HG02798 (cell line): ENCODE measurements around the gene RNF126.
"Not testable (repeated sequence)": the region's sequence is repeated elsewhere in the genome, so short reads cannot be mapped to it uniquely, and the experiment has no call there.

ENCODE experiments used
- ATAC-seq: cut with Tn5 transposase; IDR thresholded peaks from one replicate; pipeline ENCODE4 v1.9.1; 2021; ENCODE audit warnings: mild to moderate bottlenecking; ENCODE audit not compliant: unreplicated experiment, poor library complexity

Gene RNF126

DNA sequence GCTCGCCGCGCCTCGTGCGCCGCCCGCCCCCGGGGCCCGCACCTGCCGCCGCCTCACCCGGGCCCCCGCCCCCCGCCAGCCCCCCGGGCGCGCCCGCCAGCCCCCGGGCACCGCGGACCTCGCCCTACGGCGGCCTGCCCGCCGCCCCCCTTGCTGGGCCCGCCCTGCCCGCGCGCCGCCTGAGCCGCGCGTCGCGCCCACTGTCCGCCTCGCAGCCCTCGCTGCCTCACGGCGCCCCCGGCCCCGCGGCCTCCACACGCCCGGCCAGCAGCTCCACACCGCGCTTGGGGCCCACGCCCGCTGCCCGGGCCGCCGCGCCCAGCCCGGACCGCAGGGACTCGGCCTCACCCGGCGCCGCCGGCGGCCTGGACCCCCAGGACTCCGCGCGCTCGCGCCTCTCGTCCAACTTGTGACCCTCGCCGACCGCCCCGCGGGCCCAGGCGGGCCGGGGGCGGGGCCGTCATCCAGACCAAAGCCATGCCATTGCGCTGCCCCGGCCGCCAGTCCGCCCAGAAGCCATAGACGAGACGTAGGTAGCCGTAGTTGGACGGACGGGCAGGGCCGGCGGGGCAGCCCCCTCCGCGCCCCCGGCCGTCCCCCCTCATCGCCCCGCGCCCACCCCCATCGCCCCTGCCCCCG lies 46.8 kb downstream of the RNF126 start:
- ATAC-seq, result no peak

- no peak for ATAC-seq
Measured at GRCh38 chr19:615619-616018, 47.4 kb downstream of the RNF126 start.

GRCh38 chr19:613732-614567 lies 49.1 kb downstream of the RNF126 start:
- no peak for ATAC-seq

DNA sequence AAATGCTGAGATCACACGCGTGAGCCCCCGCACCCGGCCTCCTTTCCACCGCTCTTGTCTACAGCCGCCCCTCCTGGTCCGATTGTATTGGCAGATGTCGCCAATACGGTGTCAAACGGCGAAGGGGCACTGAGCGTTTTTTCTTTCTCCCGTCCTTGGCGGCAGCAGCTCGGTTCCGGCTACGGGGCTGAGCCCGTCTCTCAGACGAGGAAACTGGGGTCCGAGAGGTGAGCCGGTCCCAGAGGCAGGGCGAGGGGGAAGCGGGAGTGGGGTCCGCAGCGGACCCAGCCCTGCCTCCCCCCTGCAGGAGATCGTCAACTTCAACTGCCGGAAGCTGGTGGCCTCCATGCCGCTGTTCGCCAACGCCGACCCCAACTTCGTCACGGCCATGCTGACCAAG lies 50.1 kb downstream of the RNF126 start:
- ATAC-seq, result no peak

DNA sequence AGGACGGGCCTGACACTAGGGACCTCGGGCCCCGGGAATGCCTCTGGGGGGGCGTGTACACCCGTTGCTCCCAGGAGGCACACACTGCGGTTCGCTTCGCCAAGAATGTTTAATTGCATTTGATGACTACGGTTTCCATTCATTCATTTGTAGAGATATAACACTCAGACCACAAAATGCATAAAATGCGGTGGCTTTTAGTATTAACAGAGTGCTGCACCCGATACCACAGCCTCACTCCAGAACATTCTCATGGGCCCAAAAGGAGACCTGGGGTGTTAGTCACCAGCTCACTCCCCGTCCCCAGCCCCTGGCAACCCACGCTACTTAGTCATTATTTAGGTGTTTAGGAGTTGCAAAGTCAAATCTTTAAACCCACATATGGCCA lies 51.5 kb downstream of the RNF126 start:
- no peak for ATAC-seq

- ATAC-seq, result no peak
Measured at GRCh38 chr19:610801-611480, 52.1 kb downstream of the RNF126 start.

GRCh38 chr19:610071-610800 lies 52.8 kb downstream of the RNF126 start:
- no peak for ATAC-seq

DNA sequence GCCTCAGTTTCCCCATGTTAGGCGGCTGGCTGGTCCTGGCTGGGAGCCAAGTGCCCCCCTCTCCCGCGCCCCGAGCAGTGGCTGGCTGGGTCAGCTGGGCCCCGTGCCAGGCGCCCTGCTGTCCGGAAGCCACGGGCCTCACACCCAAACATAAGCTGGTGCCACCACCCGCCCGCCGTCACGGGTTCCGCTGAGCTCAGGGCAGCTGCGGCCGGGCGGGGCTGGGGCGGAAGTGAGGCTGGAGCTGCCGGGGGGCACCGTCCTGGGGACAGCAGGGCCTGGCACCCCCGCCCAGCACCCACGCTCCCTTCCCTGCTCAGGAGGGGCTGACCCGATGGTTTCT lies 54.0 kb downstream of the RNF126 start:
- ATAC-seq, result no peak

DNA sequence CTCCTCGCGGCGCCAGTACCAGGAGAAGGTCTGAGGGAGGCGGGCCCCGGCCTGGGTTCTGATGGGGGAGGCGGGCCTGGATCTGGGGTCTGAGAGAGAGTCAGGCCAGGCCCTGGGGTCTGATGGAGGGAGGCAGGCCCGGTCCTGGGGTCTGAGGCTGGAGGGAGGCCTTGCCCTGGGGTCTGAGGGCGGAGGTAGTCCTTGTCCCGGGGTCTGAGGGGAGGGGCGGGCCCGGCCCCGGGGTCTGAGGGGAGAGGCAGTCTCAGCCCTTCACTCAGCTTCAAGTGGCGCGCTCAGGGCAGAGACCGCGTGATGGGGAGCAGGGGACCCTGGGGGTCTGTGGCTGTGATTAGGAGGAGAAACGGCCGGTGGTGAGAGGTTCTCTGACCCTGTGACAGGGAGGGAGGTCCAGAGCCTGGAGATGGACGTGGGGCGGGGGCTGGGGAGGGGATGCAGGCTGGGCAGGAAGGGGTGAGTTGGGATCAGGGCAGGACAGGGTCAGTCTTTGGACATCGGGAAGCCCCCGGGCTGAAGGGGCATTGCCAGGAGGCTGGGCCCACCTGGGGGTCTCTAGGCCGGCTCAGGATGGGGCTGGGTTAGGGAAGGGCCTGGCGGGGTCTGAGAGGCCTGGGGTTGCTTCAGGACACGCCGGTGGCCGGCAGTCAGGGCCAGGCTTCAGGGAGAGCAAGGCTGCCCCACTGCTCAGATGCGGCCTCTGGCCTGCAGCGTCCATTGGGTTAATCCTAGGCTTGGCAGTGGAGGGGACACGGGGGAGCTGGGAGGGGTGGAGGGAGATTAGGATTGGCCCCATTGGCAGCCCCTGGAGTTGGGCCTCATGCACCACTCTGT lies 54.6 kb downstream of the RNF126 start:
- no peak for ATAC-seq

DNA sequence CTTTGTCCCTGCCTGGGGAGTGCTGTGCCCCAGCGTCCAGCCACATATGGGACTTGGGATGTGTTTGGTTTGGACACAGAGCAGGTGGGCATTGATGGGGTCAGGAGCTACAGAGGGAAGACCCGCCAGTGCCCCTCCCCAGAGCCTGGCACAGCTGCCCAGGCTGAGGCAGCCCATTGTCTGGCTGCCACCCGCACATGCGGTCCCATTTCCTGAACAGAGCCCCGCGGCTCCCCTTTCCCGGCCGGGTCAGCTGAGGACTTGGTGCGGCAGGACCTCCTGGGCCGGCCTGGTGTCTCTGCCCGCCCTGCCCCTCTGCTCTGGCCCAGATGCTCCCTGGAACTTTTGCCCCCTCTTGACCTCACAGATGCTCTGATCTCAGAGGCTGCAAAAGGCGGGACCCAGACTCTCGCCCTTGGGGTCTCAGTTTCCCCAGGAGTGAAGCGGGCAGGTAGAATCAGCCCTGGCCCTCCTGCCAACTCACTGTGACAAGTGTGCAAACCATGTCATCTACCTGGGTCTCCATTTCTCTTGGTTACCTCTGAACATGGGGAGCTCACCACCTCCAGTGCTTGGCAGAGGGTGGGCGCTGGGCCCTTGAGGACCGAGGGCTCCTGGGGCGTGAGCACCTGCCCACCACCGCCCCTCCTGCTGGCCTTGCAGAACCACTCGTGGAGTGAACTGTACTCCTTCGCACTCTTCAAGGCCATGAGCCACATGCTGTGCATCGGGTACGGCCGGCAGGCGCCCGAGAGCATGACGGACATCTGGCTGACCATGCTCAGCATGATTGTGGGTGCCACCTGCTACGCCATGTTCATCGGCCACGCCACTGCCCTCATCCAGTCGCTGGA lies 55.5 kb downstream of the RNF126 start:
- no peak for ATAC-seq

- ATAC-seq, result not testable (repeated sequence)
Measured at GRCh38 chr19:605061-605971, 57.7 kb downstream of the RNF126 start.

DNA sequence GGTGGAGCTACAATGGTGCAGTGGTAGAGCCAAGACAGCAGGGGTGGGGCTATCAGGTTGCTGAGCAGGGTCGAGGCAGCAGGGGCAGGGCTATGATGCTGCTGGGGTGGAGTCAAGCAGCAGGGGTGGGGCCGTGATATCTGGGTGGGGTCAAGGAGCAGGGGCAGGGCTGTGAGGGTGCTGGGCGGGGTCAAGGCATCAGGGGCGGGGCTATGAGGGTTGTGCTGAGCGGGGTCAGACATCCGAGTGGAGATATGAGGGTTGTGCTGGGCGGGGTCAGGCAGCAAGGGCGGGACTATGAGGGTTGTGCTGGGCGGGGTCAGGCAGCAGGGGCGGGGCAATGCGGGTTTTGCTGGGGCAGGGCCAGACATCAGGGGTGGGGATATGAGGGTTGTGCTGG lies 58.7 kb downstream of the RNF126 start:
- no peak for ATAC-seq

GRCh38 chr19:603779-604178 lies 59.2 kb downstream of the RNF126 start:
- ATAC-seq, result not testable (repeated sequence)

DNA sequence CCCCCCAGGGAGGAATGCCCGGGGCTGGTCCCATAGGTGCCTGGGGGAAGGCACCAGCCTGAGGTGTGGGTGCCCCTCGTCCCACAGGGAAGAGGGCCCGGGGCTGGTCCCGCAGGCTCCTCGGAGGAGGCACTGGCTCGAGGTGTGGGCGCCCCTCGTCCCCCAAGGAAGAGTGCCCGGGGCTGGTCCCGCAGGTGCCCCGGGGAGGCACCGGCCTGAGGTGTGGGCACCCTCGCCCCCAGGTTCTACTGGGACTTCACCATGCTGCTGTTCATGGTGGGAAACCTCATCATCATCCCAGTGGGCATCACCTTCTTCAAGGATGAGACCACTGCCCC lies 59.7 kb downstream of the RNF126 start:
- not testable (repeated sequence) for ATAC-seq

GRCh38 chr19:602391-603301 lies 60.4 kb downstream of the RNF126 start:
- no peak for ATAC-seq

GRCh38 chr19:601790-602189 lies 61.2 kb downstream of the RNF126 start:
- ATAC-seq, result no peak

GRCh38 chr19:601310-601709 lies 61.7 kb downstream of the RNF126 start:
- ATAC-seq, result no peak
